ENCODE data around the gene SETD2.

The SETD2 gene

GRCh38 chr3:47112997-47113396, 50.9 kb downstream of the SETD2 start:
- TF ChIP-seq, protein P1, sequence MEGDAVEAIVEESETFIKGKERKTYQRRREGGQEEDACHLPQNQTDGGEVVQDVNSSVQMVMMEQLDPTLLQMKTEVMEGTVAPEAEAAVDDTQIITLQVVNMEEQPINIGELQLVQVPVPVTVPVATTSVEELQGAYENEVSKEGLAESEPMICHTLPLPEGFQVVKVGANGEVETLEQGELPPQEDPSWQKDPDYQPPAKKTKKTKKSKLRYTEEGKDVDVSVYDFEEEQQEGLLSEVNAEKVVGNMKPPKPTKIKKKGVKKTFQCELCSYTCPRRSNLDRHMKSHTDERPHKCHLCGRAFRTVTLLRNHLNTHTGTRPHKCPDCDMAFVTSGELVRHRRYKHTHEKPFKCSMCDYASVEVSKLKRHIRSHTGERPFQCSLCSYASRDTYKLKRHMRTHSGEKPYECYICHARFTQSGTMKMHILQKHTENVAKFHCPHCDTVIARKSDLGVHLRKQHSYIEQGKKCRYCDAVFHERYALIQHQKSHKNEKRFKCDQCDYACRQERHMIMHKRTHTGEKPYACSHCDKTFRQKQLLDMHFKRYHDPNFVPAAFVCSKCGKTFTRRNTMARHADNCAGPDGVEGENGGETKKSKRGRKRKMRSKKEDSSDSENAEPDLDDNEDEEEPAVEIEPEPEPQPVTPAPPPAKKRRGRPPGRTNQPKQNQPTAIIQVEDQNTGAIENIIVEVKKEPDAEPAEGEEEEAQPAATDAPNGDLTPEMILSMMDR (IDR thresholded peaks at IDR 0.05; ENCODE audit: control insufficient read depth, extremely low read depth, insufficient read depth): no peak
- H3K4me3 ChIP-seq (ENCODE audit: low read depth, low read length): no peak overlapping the region
- DNase-seq (ENCODE audit: low read depth): no peak

- TF ChIP-seq, protein P1 (IDR thresholded peaks at IDR 0.05; ENCODE audit: control insufficient read depth, extremely low read depth, insufficient read depth): no peak
- no peak overlapping the region for H3K4me3 ChIP-seq (ENCODE audit: low read depth, low read length)
- DNase-seq (ENCODE audit: low read depth): no peak
Observed at GRCh38 chr3:47109393-47109792, 54.5 kb downstream of the SETD2 start.

DNA sequence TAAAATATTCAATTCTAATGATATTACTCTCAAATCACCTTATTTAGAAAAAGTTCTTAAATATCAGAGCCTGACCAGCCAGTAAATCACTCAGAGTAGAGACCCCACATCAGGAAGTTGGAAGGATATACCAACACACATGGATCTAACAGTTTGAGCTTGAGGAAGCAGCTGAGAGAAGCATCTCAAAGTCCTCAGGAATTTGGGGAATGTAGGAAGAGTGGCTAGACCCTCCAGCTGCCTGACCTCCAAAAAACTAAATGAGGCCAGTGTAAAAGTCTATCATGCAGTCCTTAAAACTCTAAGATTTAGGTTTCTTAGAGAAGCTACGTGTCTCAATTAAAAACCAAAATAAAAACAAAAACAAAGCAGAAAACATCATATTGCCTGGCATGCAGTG, 55.4 kb downstream of the SETD2 start:
- TF ChIP-seq, protein P1 (IDR thresholded peaks at IDR 0.05; ENCODE audit: control insufficient read depth, extremely low read depth, insufficient read depth): no peak
- DNase-seq (ENCODE audit: low read depth): no peak
- H3K4me3 ChIP-seq (ENCODE audit: low read depth, low read length): no peak overlapping the region

DNA sequence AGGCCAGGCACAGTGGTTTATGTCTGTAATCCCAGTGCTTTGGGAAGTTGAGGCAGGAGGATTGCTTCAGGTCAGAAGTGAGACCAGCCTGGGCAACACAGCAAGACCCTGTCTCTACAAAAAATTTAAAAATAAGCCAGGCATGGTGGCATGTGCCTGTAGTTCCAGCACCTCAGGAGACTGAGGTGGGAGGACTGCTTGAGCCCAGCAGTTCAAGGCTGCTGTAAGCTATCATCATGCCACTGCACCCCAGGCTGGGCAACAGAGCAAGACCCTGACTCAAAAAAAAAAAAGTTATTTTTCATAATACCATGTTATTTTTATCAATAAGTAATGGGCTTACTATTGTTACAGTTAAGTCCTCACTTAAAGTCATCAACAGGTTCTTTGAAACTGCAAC, 59.7 kb downstream of the SETD2 start:
- H3K4me3 ChIP-seq (ENCODE audit: low read depth, low read length): no peak overlapping the region
- no peak for DNase-seq (ENCODE audit: low read depth)
- TF ChIP-seq, protein P1 (IDR thresholded peaks at IDR 0.05; ENCODE audit: control insufficient read depth, extremely low read depth, insufficient read depth): no peak

GRCh38 chr3:47103619-47104018, 60.3 kb downstream of the SETD2 start:
- no peak overlapping the region for H3K4me3 ChIP-seq (ENCODE audit: low read depth, low read length)
- DNase-seq (ENCODE audit: low read depth): no peak
- TF ChIP-seq, protein P1 (IDR thresholded peaks at IDR 0.05; ENCODE audit: control insufficient read depth, extremely low read depth, insufficient read depth): no peak

- no peak overlapping the region for H3K4me3 ChIP-seq (ENCODE audit: low read depth, low read length)
- DNase-seq (ENCODE audit: low read depth): no peak
- TF ChIP-seq, protein P1 (IDR thresholded peaks at IDR 0.05; ENCODE audit: control insufficient read depth, extremely low read depth, insufficient read depth): no peak
Observed at GRCh38 chr3:47102081-47102600, 61.8 kb downstream of the SETD2 start.

DNA sequence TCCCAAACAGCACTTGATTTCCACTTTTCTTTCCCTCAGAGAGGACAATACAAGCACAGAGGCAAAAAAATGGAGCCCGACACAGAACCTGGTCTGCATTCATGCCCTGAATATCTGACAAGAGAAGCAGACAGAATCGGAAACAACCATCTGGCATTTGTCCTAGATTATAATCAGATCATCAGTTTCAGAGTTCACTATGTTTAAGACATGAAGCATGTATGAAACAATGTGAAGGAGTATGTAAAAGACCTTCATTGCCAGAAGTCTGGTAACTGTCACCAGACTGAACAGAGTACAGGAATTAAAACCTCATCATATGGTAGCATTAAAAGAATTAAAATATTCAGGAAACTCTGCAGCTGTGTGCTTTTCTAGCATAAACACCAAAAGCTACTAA, 65.0 kb downstream of the SETD2 start:
- no peak for DNase-seq (ENCODE audit: low read depth)
- TF ChIP-seq, protein P1 (IDR thresholded peaks at IDR 0.05; ENCODE audit: control insufficient read depth, extremely low read depth, insufficient read depth): no peak

More for the DNA sequence above, 65.0 kb downstream of the SETD2 start:
- no peak overlapping the region for H3K4me3 ChIP-seq (ENCODE audit: low read depth, low read length)
